ENCODE measurements around the gene BMS1. TPM values are rescaled to one million over a fixed set of nuclear protein-coding genes. Genes with fewer than 3 reads are reported as not detected.
"Not testable (repeated sequence)": the region's sequence is repeated elsewhere in the genome, so short reads cannot be mapped to it uniquely, and the experiment has no call there.

BMS1 gene
- polyA plus RNA-seq, 2 donors = 4.5 to 8.2 TPM

GRCh38 chr10:42847261-42847660 is 64.7 kb downstream of the BMS1 start:
- H3K4me3 ChIP-seq (ENCODE audit: low read depth in 1 of 2, low read length in 2 of 2); H3K36me3 ChIP-seq (ENCODE audit: control insufficient read depth in 2 of 2, insufficient read depth in 2 of 2, low read length in 1 of 2); H3K9me3 ChIP-seq (ENCODE audit: control insufficient read depth in 2 of 2, insufficient read depth in 1 of 2, low read depth in 1 of 2, low read length in 1 of 2); H3K4me1 ChIP-seq (ENCODE audit: control insufficient read depth in 2 of 2, insufficient read depth in 2 of 2, low read length in 1 of 2); H3K27ac ChIP-seq (ENCODE audit: low read depth in 2 of 2, low read length in 1 of 2); H3K27me3 ChIP-seq (ENCODE audit: control insufficient read depth in 1 of 2, insufficient read depth in 2 of 2, low read length in 2 of 2): not testable (repeated sequence)
- WGBS, 2 donors = 90 to 100% methylated on average over 10 to 28 of the region's 28 CpGs

GRCh38 chr10:42850931-42851330 is 68.3 kb downstream of the BMS1 start:
- H3K36me3 ChIP-seq (ENCODE audit: control insufficient read depth in 2 of 2, insufficient read depth in 2 of 2, low read length in 1 of 2) = no peaks in the 10 kb centered on the region
- no peak overlapping the region for H3K27ac ChIP-seq (ENCODE audit: low read depth in 2 of 2, low read length in 1 of 2)
- no peaks in the 10 kb centered on the region for H3K4me1 ChIP-seq (ENCODE audit: control insufficient read depth in 2 of 2, insufficient read depth in 2 of 2, low read length in 1 of 2)
- no peaks in the 10 kb centered on the region for H3K9me3 ChIP-seq (ENCODE audit: control insufficient read depth in 2 of 2, insufficient read depth in 1 of 2, low read depth in 1 of 2, low read length in 1 of 2)
- H3K4me3 ChIP-seq (ENCODE audit: low read depth in 1 of 2, low read length in 2 of 2) = no peak overlapping the region
- H3K27me3 ChIP-seq (ENCODE audit: control insufficient read depth in 1 of 2, insufficient read depth in 2 of 2, low read length in 2 of 2) = no peaks in the 10 kb centered on the region
- WGBS, 2 donors = 56 to 57% methylated on average over 4 of the region's 4 CpGs

DNA sequence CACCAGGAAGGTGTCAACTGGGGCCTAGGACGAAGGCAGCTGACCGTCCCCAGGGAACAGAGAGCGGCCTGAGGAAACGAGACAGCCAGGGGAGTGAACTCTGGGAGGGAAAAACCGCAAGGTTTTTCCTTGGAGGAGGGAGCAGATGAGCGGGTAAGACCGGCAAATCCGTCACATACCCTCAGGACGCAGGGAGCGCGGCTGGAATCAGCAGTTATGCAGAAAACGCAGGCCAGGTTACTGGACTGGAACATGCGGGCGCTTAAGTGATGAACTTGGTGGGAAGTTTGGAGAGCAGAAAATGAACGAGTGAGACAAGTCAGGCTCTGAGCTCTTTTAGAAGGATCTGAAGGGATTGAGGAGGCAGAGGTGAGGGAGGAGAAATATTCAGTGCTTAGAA is 76.7 kb downstream of the BMS1 start:
- no peaks in the 10 kb centered on the region for H3K9me3 ChIP-seq (ENCODE audit: control insufficient read depth in 2 of 2, insufficient read depth in 1 of 2, low read depth in 1 of 2, low read length in 1 of 2)
- no peak overlapping the region for H3K4me3 ChIP-seq (ENCODE audit: low read depth in 1 of 2, low read length in 2 of 2)
- no peaks in the 10 kb centered on the region for H3K36me3 ChIP-seq (ENCODE audit: control insufficient read depth in 2 of 2, insufficient read depth in 2 of 2, low read length in 1 of 2)
- H3K4me1 ChIP-seq (ENCODE audit: control insufficient read depth in 2 of 2, insufficient read depth in 2 of 2, low read length in 1 of 2) = no peaks in the 10 kb centered on the region
- H3K27ac ChIP-seq (ENCODE audit: low read depth in 2 of 2, low read length in 1 of 2) = no peak overlapping the region
- WGBS, 2 donors = 55 to 58% methylated on average over 15 of the region's 15 CpGs
- H3K27me3 ChIP-seq (ENCODE audit: control insufficient read depth in 1 of 2, insufficient read depth in 2 of 2, low read length in 2 of 2) = no peaks in the 10 kb centered on the region

GRCh38 chr10:42860016-42860415 is 77.4 kb downstream of the BMS1 start:
- H3K36me3 ChIP-seq (ENCODE audit: control insufficient read depth in 2 of 2, insufficient read depth in 2 of 2, low read length in 1 of 2); H3K9me3 ChIP-seq (ENCODE audit: control insufficient read depth in 2 of 2, insufficient read depth in 1 of 2, low read depth in 1 of 2, low read length in 1 of 2); H3K4me1 ChIP-seq (ENCODE audit: control insufficient read depth in 2 of 2, insufficient read depth in 2 of 2, low read length in 1 of 2); H3K4me3 ChIP-seq (ENCODE audit: low read depth in 1 of 2, low read length in 2 of 2); H3K27me3 ChIP-seq (ENCODE audit: control insufficient read depth in 1 of 2, insufficient read depth in 2 of 2, low read length in 2 of 2); H3K27ac ChIP-seq (ENCODE audit: low read depth in 2 of 2, low read length in 1 of 2): not testable (repeated sequence)
- WGBS, 2 donors = 65 to 74% methylated on average over 11 of the region's 11 CpGs

DNA sequence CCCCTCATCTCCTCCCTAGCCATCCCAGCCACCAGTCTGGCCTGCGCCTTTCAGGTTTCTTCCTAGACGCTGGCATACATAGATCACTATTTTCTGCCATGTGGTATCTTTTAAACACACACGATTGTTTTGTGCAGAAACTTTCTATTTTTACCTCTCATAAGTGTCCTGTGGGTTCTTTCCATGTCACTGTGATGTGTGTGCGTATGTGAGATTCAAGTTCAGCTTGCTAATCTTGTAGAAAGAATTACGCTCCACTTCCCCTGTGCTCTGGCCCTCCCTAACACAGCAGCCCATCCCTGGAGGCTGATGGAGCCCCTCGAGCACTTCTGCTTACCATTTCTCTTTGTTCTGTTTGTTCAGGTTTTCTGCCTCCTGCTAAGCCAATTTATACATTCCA is 80.2 kb downstream of the BMS1 start:
- not testable (repeated sequence) for H3K4me1 ChIP-seq (ENCODE audit: control insufficient read depth in 2 of 2, insufficient read depth in 2 of 2, low read length in 1 of 2); H3K27ac ChIP-seq (ENCODE audit: low read depth in 2 of 2, low read length in 1 of 2); H3K36me3 ChIP-seq (ENCODE audit: control insufficient read depth in 2 of 2, insufficient read depth in 2 of 2, low read length in 1 of 2); H3K27me3 ChIP-seq (ENCODE audit: control insufficient read depth in 1 of 2, insufficient read depth in 2 of 2, low read length in 2 of 2); H3K4me3 ChIP-seq (ENCODE audit: low read depth in 1 of 2, low read length in 2 of 2); H3K9me3 ChIP-seq (ENCODE audit: control insufficient read depth in 2 of 2, insufficient read depth in 1 of 2, low read depth in 1 of 2, low read length in 1 of 2)
- WGBS, 2 donors = 65 to 70% methylated on average over 6 of the region's 6 CpGs

- WGBS, 2 donors = 14 to 21% methylated on average over 8 of the region's 8 CpGs
- Histone ChIP-seq H3K27ac (ENCODE audit: low read depth in 2 of 2, low read length in 1 of 2) (no peak overlapping the region), H3K9me3 (ENCODE audit: control insufficient read depth in 2 of 2, insufficient read depth in 1 of 2, low read depth in 1 of 2, low read length in 1 of 2) (no peaks in the 10 kb centered on the region), H3K4me3 (ENCODE audit: low read depth in 1 of 2, low read length in 2 of 2) (no peak overlapping the region), H3K4me1 (ENCODE audit: control insufficient read depth in 2 of 2, insufficient read depth in 2 of 2, low read length in 1 of 2) (peaks cover 0 to 3% of the 10 kb centered on the region in 2 donors), H3K36me3 (ENCODE audit: control insufficient read depth in 2 of 2, insufficient read depth in 2 of 2, low read length in 1 of 2) (no peaks in the 10 kb centered on the region), H3K27me3 (ENCODE audit: control insufficient read depth in 1 of 2, insufficient read depth in 2 of 2, low read length in 2 of 2) (peaks cover 0 to 3% of the 10 kb centered on the region in 2 donors)
These were observed 82.0 kb downstream of the BMS1 start for GRCh38 chr10:42864575-42864974.

- H3K4me1 ChIP-seq (ENCODE audit: control insufficient read depth in 2 of 2, insufficient read depth in 2 of 2, low read length in 1 of 2) = peaks cover 0 to 3% of the 10 kb centered on the region in 2 donors
- no peaks in the 10 kb centered on the region for H3K36me3 ChIP-seq (ENCODE audit: control insufficient read depth in 2 of 2, insufficient read depth in 2 of 2, low read length in 1 of 2)
- H3K4me3 ChIP-seq (ENCODE audit: low read depth in 1 of 2, low read length in 2 of 2) = peak overlapping the region in 1 of 2 donors; percentile 29
- H3K27ac ChIP-seq (ENCODE audit: low read depth in 2 of 2, low read length in 1 of 2) = no peak overlapping the region
- no peaks in the 10 kb centered on the region for H3K9me3 ChIP-seq (ENCODE audit: control insufficient read depth in 2 of 2, insufficient read depth in 1 of 2, low read depth in 1 of 2, low read length in 1 of 2)
- 46 to 50% methylated on average over 18 of the region's 18 CpGs for WGBS, 2 donors
- peaks cover 0 to 3% of the 10 kb centered on the region in 2 donors for H3K27me3 ChIP-seq (ENCODE audit: control insufficient read depth in 1 of 2, insufficient read depth in 2 of 2, low read length in 2 of 2)
These were observed 83.1 kb downstream of the BMS1 start for GRCh38 chr10:42865716-42866114.

GRCh38 chr10:42866115-42866995 is 83.8 kb downstream of the BMS1 start:
- Histone ChIP-seq H3K4me1 (ENCODE audit: control insufficient read depth in 2 of 2, insufficient read depth in 2 of 2, low read length in 1 of 2) (peaks cover 0 to 3% of the 10 kb centered on the region in 2 donors), H3K27me3 (ENCODE audit: control insufficient read depth in 1 of 2, insufficient read depth in 2 of 2, low read length in 2 of 2) (peaks cover 0 to 3% of the 10 kb centered on the region in 2 donors), H3K4me3 (ENCODE audit: low read depth in 1 of 2, low read length in 2 of 2) (peak overlapping the region in 1 of 2 donors; percentile 29), H3K36me3 (ENCODE audit: control insufficient read depth in 2 of 2, insufficient read depth in 2 of 2, low read length in 1 of 2) (no peaks in the 10 kb centered on the region), H3K9me3 (ENCODE audit: control insufficient read depth in 2 of 2, insufficient read depth in 1 of 2, low read depth in 1 of 2, low read length in 1 of 2) (no peaks in the 10 kb centered on the region), H3K27ac (ENCODE audit: low read depth in 2 of 2, low read length in 1 of 2) (no peak overlapping the region)
- 2% methylated on average over 85 to 87 of the region's 87 CpGs for WGBS, 2 donors

DNA sequence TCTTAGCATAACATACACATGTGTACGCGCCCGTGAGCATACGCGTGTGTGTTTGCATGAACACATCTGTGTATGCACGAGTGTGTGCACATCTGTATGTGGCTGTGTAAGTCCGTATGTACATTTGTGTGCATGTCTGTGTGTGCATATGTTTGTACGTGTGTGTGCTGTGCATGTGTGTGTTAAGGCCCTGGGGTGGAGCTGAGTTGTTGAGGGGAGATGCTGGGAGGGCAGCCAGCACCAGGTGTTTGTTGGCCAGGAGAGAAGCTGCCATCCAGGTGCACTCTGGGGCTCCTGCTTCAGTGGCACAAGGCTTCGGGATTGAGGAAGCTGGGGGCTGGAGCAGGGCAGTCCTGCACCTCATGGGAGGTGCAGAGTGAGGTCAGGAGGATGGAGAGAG is 85.0 kb downstream of the BMS1 start:
- no peaks in the 10 kb centered on the region for H3K36me3 ChIP-seq (ENCODE audit: control insufficient read depth in 2 of 2, insufficient read depth in 2 of 2, low read length in 1 of 2)
- 93 to 95% methylated on average over 9 of the region's 9 CpGs for WGBS, 2 donors
- H3K27ac ChIP-seq (ENCODE audit: low read depth in 2 of 2, low read length in 1 of 2) = no peak overlapping the region
- no peaks in the 10 kb centered on the region for H3K9me3 ChIP-seq (ENCODE audit: control insufficient read depth in 2 of 2, insufficient read depth in 1 of 2, low read depth in 1 of 2, low read length in 1 of 2)
- no peak overlapping the region for H3K4me3 ChIP-seq (ENCODE audit: low read depth in 1 of 2, low read length in 2 of 2)
- H3K27me3 ChIP-seq (ENCODE audit: control insufficient read depth in 1 of 2, insufficient read depth in 2 of 2, low read length in 2 of 2) = peaks cover 0 to 3% of the 10 kb centered on the region in 2 donors
- H3K4me1 ChIP-seq (ENCODE audit: control insufficient read depth in 2 of 2, insufficient read depth in 2 of 2, low read length in 1 of 2) = peaks cover 0 to 3% of the 10 kb centered on the region in 2 donors

GRCh38 chr10:42868530-42868929 is 85.9 kb downstream of the BMS1 start:
- WGBS, 2 donors = 89% methylated on average over 9 of the region's 9 CpGs
- Histone ChIP-seq H3K9me3 (ENCODE audit: control insufficient read depth in 2 of 2, insufficient read depth in 1 of 2, low read depth in 1 of 2, low read length in 1 of 2) (no peaks in the 10 kb centered on the region), H3K4me1 (ENCODE audit: control insufficient read depth in 2 of 2, insufficient read depth in 2 of 2, low read length in 1 of 2) (peaks cover 0 to 3% of the 10 kb centered on the region in 2 donors), H3K27ac (ENCODE audit: low read depth in 2 of 2, low read length in 1 of 2) (no peak overlapping the region), H3K36me3 (ENCODE audit: control insufficient read depth in 2 of 2, insufficient read depth in 2 of 2, low read length in 1 of 2) (no peaks in the 10 kb centered on the region), H3K4me3 (ENCODE audit: low read depth in 1 of 2, low read length in 2 of 2) (no peak overlapping the region), H3K27me3 (ENCODE audit: control insufficient read depth in 1 of 2, insufficient read depth in 2 of 2, low read length in 2 of 2) (peaks cover 0 to 3% of the 10 kb centered on the region in 2 donors)
